ENCODE data around the gene CAPN11. TPM values are rescaled to one million over a fixed set of nuclear protein-coding genes. Genes with fewer than 3 reads are reported as not detected.

Gene CAPN11
- total and polyA plus RNA-seq, 9 donors, result 0.17 to 0.38 (median 0.20) TPM; not detected in 4

- Histone ChIP-seq H3K9me3 (no peaks in the 10 kb centered on the region), H3K27me3 (no peaks in the 10 kb centered on the region), H3K4me1 (ENCODE audit: insufficient read depth) (peaks cover 4% of the 10 kb centered on the region), H3K27ac (no peak overlapping the region), H3K4me3 (no peak overlapping the region), H3K36me3 (no peaks in the 10 kb centered on the region)
- intact Hi-C loops (cut with DNase I), result no loop called here
- no peak for TF ChIP-seq POLR2A (IDR thresholded peaks at IDR 0.05)
- TF ChIP-seq EP300 (IDR thresholded peaks at IDR 0.05), result no peak
- no peak for TF ChIP-seq CTCF (IDR thresholded peaks at IDR 0.05)
- peak in 3 of 5 donors; percentile 21 to 52 (median 52) for DNase-seq
- WGBS, 3 donors, result 34 to 41% (median 35%) methylated on average over 9 of the region's 9 CpGs
Measured at GRCh38 chr6:44133003-44133931, 25.4 kb upstream of the CAPN11 start.

- WGBS, 3 donors, result 88 to 93% (median 90%) methylated on average over 12 of the region's 12 CpGs
Measured at GRCh38 chr6:44133981-44134711, 24.5 kb upstream of the CAPN11 start.

GRCh38 chr6:44135173-44135758 lies 23.4 kb upstream of the CAPN11 start:
- Histone ChIP-seq H3K27ac (no peak overlapping the region), H3K9me3 (no peaks in the 10 kb centered on the region), H3K4me1 (ENCODE audit: insufficient read depth) (no peaks in the 10 kb centered on the region), H3K27me3 (no peaks in the 10 kb centered on the region), H3K4me3 (no peak overlapping the region), H3K36me3 (no peaks in the 10 kb centered on the region)
- no peak for DNase-seq
- WGBS, 3 donors, result 81 to 83% (median 82%) methylated on average over 10 of the region's 10 CpGs
- intact Hi-C loops (cut with DNase I), result no loop called here
- TF ChIP-seq EP300 (IDR thresholded peaks at IDR 0.05) (no peak), CTCF (IDR thresholded peaks at IDR 0.05) (no peak), POLR2A (IDR thresholded peaks at IDR 0.05) (no peak)

More at GRCh38 chr6:44133981-44134711, 24.5 kb upstream of the CAPN11 start:
- intact Hi-C loops (cut with DNase I), result no loop called here
- H3K4me1 ChIP-seq (ENCODE audit: insufficient read depth), result no peaks in the 10 kb centered on the region
- no peak overlapping the region for H3K4me3 ChIP-seq
- no peaks in the 10 kb centered on the region for H3K27me3 ChIP-seq
- TF ChIP-seq CTCF (IDR thresholded peaks at IDR 0.05), result no peak
- TF ChIP-seq EP300 (IDR thresholded peaks at IDR 0.05), result no peak
- no peak for TF ChIP-seq POLR2A (IDR thresholded peaks at IDR 0.05)
- DNase-seq, result no peak
- H3K27ac ChIP-seq, result no peak overlapping the region
- H3K36me3 ChIP-seq, result no peaks in the 10 kb centered on the region
- H3K9me3 ChIP-seq, result no peaks in the 10 kb centered on the region

GRCh38 chr6:44135875-44136274 lies 22.7 kb upstream of the CAPN11 start:
- TF ChIP-seq CTCF (IDR thresholded peaks at IDR 0.05) (no peak), EP300 (IDR thresholded peaks at IDR 0.05) (no peak), POLR2A (IDR thresholded peaks at IDR 0.05) (no peak)
- no peak for DNase-seq
- no peaks in the 10 kb centered on the region for H3K4me1 ChIP-seq (ENCODE audit: insufficient read depth)
- intact Hi-C loops (cut with DNase I), result no loop called here
- no peak overlapping the region for H3K4me3 ChIP-seq
- no peaks in the 10 kb centered on the region for H3K27me3 ChIP-seq
- 88 to 96% (median 89%) methylated on average over 7 of the region's 7 CpGs for WGBS, 3 donors
- no peaks in the 10 kb centered on the region for H3K36me3 ChIP-seq
- H3K27ac ChIP-seq, result no peak overlapping the region
- H3K9me3 ChIP-seq, result no peaks in the 10 kb centered on the region
